Muscle of leg (tissue), 11 donors: ENCODE measurements around the gene AEN. TPM values are rescaled to one million over a fixed set of nuclear protein-coding genes. Genes with fewer than 3 reads are reported as not detected.

Experiments used
- DNase-seq: peaks from one replicate; pipeline ENCODE4 v3.0.0; 2013
- H3K27ac ChIP-seq: one replicate; pipeline ENCODE4 v1.5.1; 2013; ENCODE audit warnings: mild to moderate bottlenecking, low read length, control low read depth
- H3K27me3 ChIP-seq: one replicate; pipeline ENCODE4 v1.6.1; 2013; ENCODE audit warnings: low read length; ENCODE audit not compliant: control insufficient read depth, insufficient read depth
- H3K36me3 ChIP-seq: one replicate; pipeline ENCODE4 v1.6.1; 2013; ENCODE audit warnings: low read length; ENCODE audit not compliant: control insufficient read depth, insufficient read depth
- H3K4me1 ChIP-seq: one replicate; pipeline ENCODE4 v1.6.1; 2013; ENCODE audit warnings: low read length; ENCODE audit not compliant: control insufficient read depth, insufficient read depth
- H3K4me3 ChIP-seq: one replicate; pipeline ENCODE4 v1.5.1; 2013; ENCODE audit warnings: low read length, control low read depth
- H3K9me3 ChIP-seq: replicated peaks from 2 replicates; pipeline ENCODE4 v1.6.1; 2013; ENCODE audit warnings: low read depth, low read length; ENCODE audit not compliant: control insufficient read depth
- WGBS: methylation state at CpG from one replicate; pipeline ENCODE4 v1.1.5; 2013; ENCODE audit warnings: missing lambda C conversion rate; ENCODE audit not compliant: insufficient coverage; 5-methylcytosine and 5-hydroxymethylcytosine counted together
- polyA plus RNA-seq, 8 donors: library from polyadenylated mRNA; unstranded; fragments of 120-200 nt; gene quantifications; one replicate each; pipeline versions ENCODE4 v1.2.1 to v1.2.3, GENCODE V29; 2013; ENCODE audit warnings: inconsistent platforms in 1 of 8, low replicate concordance in 1 of 8; ENCODE audit not compliant: insufficient read length in 8 of 8, insufficient read depth in 1 of 8
- total RNA-seq: library from RNA; stranded (reverse); fragments of 120-200 nt; gene quantifications from one replicate; pipeline ENCODE4 v1.2.4, GENCODE V29; 2013

Gene AEN
- total and polyA plus RNA-seq, 9 donors, result 4.1 to 7.8 (median 5.9) TPM

DNA sequence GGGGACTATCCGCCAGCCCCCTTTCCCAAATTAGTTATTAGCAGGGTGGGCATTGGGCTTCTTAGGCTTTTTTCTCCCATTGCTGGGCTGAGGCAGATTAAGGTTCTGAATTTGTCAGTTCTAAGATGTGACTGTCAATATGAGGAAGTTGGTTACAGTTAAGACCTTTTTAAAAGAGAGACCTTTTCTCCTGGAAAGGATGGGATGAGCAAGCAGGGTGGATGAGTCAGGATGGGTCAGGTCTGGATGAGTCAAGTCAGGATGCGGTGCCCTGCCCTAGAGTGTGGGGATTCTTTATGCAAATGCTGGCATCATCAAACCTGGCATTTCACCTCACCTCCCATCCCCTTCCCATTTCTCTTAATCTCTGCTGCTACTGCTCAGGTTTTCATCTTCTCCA lies 1.9 kb downstream of the AEN start:
- Histone ChIP-seq H3K4me3 (no peak overlapping the region), H3K27me3 (no peaks in the 10 kb centered on the region), H3K9me3 (no peaks in the 10 kb centered on the region), H3K36me3 (peaks cover 16% of the 10 kb centered on the region), H3K4me1 (peaks cover 26% of the 10 kb centered on the region), H3K27ac (no peak overlapping the region)
- no CpG with 5 or more reads among the region's 2 CpGs for WGBS
- DNase-seq, result no peak

DNA sequence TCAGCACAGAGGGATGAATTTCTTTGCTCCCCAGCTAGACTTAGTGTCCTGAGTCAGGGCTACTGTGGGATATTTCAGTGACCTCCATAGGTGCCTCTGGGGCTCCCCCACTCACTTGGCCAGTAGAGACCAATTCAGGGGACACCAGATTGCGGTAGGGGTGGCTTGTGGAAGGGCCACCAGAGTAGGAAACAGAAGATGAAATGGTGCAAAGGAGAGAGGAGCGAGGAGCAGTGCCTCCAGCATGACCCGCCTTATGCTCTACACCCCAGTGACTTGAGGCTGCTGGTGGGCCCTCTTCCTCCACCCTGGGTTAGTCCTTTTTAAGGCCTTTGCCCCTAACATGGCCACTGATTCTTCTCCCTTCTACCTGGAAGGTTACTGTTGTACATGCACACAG lies 2.5 kb downstream of the AEN start:
- H3K4me1 ChIP-seq, result peaks cover 26% of the 10 kb centered on the region
- no peaks in the 10 kb centered on the region for H3K9me3 ChIP-seq
- H3K36me3 ChIP-seq, result peaks cover 22% of the 10 kb centered on the region
- no peak overlapping the region for H3K27ac ChIP-seq
- no peaks in the 10 kb centered on the region for H3K27me3 ChIP-seq
- WGBS, result no CpG with 5 or more reads among the region's 3 CpGs
- DNase-seq, result no peak
- no peak overlapping the region for H3K4me3 ChIP-seq

DNA sequence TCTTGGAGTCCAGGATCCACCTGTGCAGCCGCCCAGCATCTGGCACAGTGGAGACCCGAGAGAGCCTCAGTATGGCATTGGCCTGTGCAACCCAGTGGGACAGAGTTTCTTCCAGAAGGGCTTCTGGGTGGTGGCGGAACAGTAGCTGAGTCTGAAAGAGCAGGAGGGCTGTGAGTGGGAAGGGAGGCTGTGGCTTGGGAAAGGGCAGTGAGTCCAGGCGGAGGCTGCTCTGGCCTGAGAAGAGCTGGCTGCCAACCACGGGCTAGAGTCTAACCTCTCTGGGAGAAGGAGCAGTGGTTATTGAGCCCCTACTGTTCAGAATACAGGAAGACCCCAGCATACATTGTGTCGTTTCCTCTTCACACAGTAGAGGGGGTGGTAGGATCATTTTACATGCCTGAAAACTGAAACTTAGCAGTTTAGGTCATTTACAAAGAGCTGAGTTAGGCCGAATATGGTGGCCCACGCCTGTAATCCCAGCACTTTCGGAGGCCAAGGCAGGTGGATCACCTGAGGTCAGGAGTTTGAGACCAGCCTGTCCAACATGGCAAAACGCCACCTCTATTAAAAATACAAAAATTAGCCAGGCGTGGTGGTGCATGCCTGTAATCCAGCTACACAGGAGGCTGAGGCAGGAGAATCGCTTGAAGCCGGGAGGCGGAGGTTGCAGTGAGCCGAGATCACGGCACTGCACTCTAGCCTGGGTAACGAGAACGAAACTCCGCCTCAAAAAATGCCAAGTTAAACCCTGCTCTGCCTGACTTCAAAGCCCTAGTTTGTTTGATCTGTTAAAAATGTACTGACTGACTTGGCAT lies 3.2 kb downstream of the AEN start:
- H3K4me3 ChIP-seq, result no peak overlapping the region
- no peak overlapping the region for H3K27ac ChIP-seq

DNA sequence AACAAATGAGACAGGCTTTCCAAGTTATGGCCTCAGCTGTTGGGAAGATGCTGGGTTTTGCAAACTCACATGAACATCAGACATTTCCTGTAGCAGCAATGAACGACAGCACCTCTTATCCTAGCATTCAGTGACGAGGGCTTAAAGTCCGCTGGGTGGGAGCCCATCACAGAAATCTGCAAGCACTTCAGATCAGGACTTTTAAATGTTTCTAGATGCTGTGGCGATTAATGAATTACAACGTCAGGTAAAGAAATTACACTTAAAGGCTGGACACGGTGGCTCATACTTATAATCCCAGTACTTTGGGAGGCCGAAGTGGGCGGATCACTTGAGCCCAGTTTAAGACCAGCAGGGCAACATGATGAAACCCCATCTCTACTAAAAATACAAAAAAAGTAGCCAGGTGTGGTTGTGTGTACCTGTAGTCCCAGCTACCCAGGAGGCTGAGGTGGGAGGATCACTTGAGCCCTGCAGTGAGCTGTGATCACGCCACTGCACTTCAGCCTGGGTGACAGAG lies 3.9 kb downstream of the AEN start:
- no peak overlapping the region for H3K27ac ChIP-seq
- peaks cover 26% of the 10 kb centered on the region for H3K4me1 ChIP-seq

More for the DNA sequence above, 3.2 kb downstream of the AEN start:
- Histone ChIP-seq H3K36me3 (peaks cover 28% of the 10 kb centered on the region), H3K4me1 (peaks cover 26% of the 10 kb centered on the region), H3K9me3 (no peaks in the 10 kb centered on the region), H3K27me3 (no peaks in the 10 kb centered on the region)
- WGBS, result 55% methylated on average over 13 of the region's 19 CpGs
- DNase-seq, result peak; percentile 79

DNA sequence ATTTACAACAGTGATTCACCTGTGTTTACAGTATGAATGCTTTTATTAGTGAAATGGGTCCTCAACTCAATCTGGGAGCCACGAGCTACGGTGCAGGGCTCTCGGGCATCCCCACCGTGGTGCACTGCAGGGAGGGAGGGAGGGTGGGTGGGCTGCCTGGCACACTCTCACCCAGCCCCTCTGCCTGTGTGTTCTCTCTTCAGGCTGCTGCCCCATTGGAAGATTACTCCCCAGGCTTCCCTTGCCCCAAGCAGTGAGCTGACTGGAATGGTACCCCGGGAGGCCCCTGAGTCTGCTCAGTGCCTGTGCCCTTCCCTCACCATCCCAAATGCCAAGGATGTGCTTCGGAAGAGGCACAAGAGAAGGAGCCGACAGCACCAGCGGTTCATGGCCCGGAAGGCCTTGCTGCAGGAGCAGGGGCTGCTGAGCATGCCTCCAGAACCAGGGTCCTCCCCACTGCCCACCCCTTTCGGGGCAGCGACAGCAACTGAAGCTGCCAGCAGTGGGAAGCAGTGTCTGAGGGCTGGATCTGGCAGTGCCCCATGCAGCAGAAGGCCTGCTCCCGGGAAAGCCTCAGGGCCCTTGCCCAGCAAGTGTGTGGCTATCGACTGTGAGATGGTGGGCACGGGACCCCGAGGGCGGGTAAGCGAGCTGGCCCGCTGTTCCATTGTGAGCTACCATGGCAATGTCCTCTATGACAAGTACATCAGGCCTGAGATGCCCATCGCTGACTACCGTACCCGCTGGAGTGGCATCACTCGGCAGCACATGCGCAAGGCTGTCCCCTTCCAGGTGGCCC lies 5.0 kb downstream of the AEN start:
- H3K27ac ChIP-seq, result no peak overlapping the region
- H3K9me3 ChIP-seq, result no peaks in the 10 kb centered on the region
- 92% methylated on average over 14 of the region's 23 CpGs for WGBS
- H3K36me3 ChIP-seq, result peaks cover 46% of the 10 kb centered on the region
- DNase-seq, result no peak
- no peak overlapping the region for H3K4me3 ChIP-seq
- no peaks in the 10 kb centered on the region for H3K27me3 ChIP-seq
- peaks cover 25% of the 10 kb centered on the region for H3K4me1 ChIP-seq

More for the DNA sequence above, 3.9 kb downstream of the AEN start:
- 80% methylated on average over 5 of the region's 9 CpGs for WGBS
- H3K27me3 ChIP-seq, result no peaks in the 10 kb centered on the region
- no peak overlapping the region for H3K4me3 ChIP-seq
- H3K9me3 ChIP-seq, result no peaks in the 10 kb centered on the region
- peaks cover 35% of the 10 kb centered on the region for H3K36me3 ChIP-seq
- DNase-seq, result peak; percentile 45

DNA sequence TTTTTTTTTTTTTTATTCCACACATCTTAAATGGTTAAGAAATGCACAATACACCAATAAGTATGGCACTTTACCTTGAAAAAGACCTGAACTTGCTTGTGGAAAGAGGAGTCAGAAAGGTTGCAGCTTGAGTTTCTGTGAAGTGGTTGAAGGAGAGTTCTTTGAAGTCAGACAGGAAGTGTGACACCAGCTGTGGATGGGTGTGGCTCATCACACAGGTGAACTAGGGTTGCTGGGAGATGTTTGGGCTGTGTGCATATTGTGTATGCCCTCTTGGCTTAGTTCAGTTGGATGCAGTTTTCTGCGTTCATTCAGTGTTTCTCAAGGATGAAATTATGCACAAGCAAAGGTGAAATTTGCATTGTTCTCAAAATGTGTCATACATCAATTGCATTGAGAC lies 6.3 kb downstream of the AEN start:
- DNase-seq, result no peak
- Histone ChIP-seq H3K9me3 (no peaks in the 10 kb centered on the region), H3K4me1 (peaks cover 17% of the 10 kb centered on the region), H3K4me3 (no peak overlapping the region), H3K27ac (no peak overlapping the region), H3K27me3 (no peaks in the 10 kb centered on the region), H3K36me3 (peaks cover 58% of the 10 kb centered on the region)
- no CpG with 5 or more reads among the region's 1 CpG for WGBS

DNA sequence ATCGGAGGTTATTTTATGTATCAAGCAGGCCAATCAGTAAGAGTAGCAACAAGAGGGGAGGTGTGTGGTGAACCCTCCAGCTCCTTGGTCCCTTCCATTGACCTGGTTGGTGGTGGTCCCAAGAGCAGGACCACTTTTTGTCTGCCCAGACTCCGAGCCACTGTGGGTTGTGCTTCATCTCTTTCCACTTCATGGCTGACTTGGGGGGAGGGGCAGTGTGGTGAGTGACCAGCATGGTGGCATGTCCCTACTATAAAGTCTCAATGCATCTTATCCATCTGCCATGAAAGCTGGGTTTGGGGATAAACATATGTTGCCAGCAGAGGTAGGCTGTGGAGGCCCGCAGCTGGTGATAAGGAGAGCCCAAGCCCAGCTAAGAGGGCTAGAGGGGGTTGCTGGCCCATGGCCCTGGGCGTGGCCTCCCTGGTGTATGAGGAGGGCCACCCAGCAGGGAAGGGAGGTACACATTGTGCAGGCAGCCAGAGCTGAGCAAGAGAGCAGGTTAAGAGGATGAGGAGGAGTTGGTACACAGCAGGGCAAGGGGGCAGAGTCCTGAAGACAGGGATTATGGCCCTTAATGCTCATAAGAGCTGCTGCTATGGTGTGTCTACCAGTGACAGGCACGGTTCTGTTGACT lies 7.0 kb downstream of the AEN start:
- Histone ChIP-seq H3K36me3 (peaks cover 59% of the 10 kb centered on the region), H3K27ac (no peak overlapping the region), H3K9me3 (no peaks in the 10 kb centered on the region), H3K4me3 (no peak overlapping the region), H3K27me3 (no peaks in the 10 kb centered on the region), H3K4me1 (peaks cover 15% of the 10 kb centered on the region)
- WGBS, result 95% methylated on average over 3 of the region's 5 CpGs
- DNase-seq, result no peak

DNA sequence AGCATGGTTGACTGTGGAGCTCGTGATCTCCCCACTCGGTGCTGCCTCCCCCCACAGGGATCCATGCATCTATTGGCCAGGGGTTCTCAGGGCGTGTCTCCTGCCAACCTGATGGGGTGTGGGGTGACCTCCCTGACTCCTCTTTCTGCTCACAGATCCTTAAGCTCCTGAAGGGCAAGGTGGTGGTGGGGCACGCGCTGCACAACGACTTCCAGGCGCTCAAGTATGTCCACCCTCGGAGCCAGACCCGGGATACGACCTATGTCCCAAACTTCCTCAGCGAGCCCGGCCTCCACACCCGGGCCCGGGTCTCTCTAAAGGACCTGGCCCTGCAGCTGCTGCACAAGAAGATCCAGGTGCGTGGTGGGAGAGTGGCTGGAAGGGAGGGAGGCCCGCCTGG lies 7.9 kb downstream of the AEN start:
- Histone ChIP-seq H3K27me3 (no peaks in the 10 kb centered on the region), H3K36me3 (peaks cover 59% of the 10 kb centered on the region), H3K4me1 (peaks cover 14% of the 10 kb centered on the region), H3K4me3 (no peak overlapping the region), H3K27ac (no peak overlapping the region), H3K9me3 (no peaks in the 10 kb centered on the region)
- 96% methylated on average over 9 of the region's 16 CpGs for WGBS
- DNase-seq, result no peak

DNA sequence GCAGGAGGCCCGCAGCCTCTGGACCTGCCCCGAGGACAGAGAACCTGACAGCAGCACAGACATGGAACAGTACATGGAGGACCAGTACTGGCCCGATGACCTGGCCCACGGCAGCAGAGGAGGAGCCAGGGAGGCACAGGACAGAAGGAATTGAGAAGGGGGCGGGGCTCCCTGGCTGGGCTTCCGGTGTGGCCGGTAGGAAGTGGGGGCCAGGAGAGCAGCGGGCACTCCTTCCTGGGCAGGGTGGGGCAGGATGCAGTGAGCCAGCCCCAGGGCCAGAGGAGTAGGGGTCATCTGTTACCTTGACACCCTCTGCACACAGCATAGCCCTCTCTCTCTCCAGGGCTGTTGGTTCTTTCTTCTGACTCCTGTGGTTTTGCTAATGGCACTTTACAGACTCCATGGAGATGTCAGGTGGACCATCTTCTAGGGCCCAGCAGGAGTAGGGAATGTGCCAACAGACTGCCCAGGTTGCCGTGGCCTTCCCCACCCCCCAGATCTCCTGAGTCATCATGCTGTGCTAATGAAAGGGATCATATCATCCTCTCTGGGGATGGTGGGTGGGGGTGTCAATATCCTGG lies 9.1 kb downstream of the AEN start:
- 82% methylated on average over 5 of the region's 9 CpGs for WGBS
- Histone ChIP-seq H3K9me3 (no peaks in the 10 kb centered on the region), H3K4me3 (no peak overlapping the region), H3K27ac (no peak overlapping the region), H3K4me1 (peaks cover 3% of the 10 kb centered on the region), H3K27me3 (no peaks in the 10 kb centered on the region), H3K36me3 (peaks cover 59% of the 10 kb centered on the region)
- no peak for DNase-seq
